ENCODE results near the gene RAD23A.
A peak's percentile ranks its signal among the peaks of the same experiment; 100 is the strongest.
"Not testable (repeated sequence)": the region's sequence is repeated elsewhere in the genome, so short reads cannot be mapped to it uniquely, and the experiment has no call there.

Gene RAD23A

DNA sequence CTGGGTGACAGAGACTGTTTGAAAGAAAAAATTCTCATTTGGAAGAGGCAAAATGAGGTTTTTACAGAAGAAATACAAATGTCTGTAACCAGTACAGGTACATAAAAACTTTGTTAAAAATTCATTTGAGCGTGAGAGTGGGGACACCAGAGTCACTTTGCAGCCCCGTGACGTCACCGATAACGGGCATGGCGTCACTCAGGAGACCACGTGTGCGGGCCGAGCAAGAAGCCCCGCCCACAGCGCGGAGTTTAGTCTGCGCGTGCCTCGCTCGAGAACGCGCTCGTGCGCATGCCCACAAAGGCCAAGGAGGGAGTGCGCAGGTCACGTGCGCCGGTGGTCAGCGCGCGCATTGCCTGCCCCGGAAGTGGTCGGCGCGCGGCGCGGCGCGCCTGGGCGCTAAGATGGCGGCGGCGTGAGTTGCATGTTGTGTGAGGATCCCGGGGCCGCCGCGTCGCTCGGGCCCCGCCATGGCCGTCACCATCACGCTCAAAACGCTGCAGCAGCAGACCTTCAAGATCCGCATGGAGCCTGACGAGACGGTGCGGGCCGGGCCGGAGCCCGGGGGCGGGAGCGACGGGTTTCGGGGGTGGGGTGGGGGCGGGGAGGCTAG, at the start of gene RAD23A:
RAD23A (plus strand) TSS at position 384 of the 613 bp plus-strand sequence; CDS start at position 471, 87 bp downstream.
- DNase-seq = peak; percentile 97

DNA sequence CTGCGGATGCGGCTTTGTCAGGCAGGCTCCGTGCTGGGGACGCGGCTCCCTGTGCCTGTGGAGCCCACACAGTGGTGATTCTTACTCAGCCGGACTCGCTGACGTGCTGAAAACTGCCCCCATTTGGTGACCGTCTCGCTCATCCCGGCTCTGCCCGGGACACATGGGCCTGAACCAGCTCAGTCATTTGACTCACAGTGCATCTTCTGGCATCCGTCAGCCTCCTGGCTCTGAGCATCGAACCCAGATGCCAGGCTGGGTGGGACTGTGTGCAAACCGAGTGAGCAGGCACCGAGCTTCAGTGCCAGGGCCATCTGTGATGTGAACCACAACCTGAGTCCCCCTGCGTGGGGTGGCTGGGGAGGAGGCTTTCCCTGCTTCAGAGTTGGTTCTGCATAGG, 49.2 kb upstream of the RAD23A start:
- no peak for DNase-seq

DNA sequence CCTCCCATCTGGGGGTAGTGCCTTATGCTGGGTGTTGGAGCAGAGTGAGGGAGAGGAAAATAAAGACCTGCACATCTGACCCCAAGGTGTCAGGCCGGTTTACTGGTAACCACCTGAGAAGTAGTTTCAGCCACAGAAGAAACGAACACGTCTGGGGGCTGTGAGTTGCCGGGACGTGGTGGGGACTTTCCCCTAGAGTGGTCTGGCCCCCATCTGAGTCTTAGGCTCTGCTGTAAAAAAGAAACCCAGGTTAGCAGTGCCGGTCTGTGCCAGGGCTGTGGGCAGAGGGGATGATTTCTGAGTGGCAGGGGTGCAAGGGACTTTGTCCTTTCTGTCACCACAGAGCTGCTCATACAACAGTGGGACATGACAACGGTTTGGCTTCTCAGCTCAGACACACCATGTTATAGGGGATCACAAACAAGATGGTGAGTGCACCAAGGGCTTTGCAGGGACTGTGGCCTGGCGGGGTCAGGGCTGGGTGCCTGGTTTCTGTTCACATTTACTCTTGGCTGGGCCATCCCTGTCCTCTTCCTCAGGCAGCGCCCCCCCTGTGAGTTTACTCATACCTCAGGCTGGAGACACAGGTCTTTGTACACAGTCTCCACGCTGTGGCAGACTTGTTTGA, 45.7 kb upstream of the RAD23A start:
- DNase-seq = no peak

DNA sequence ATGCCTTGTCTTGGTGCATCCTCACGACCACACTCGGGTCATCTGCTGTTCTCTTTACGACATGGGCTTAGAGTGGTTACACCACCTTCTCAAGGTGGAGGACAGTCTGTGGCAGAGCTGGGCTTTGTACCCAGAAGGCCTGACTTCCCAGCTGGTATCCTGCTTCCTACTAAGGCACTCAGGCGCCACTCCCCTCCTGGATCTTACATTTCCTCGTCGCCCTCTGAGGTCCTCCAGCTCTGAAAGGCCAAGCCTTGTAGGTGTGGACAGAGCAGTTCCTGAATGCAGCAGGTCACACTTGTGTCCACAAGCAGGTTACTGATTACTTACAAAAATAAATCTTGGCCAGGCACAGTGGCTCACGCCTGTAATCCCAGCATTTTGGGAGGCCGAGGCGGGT, 38.5 kb upstream of the RAD23A start:
- DNase-seq = no peak

DNA sequence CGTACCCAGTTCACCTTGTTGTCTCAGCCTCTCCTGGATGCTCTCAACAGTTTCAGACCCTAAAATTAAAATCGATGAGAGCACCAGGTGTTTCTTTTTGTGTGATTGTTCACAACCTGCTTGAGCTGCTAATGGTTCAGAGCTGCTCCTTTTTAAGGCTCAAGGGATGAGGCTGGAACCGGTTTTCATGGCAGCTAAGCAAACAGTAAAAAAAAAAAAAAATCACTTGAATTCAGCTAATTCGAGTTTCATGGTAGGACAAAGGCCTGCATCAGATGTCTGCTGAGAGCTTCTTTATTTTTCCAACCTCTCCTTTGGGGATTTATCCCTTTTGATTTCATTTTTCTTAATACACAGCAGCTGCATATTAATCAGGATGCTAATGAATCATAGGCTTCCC, 33.1 kb upstream of the RAD23A start:
- peak; percentile 96 for DNase-seq

DNA sequence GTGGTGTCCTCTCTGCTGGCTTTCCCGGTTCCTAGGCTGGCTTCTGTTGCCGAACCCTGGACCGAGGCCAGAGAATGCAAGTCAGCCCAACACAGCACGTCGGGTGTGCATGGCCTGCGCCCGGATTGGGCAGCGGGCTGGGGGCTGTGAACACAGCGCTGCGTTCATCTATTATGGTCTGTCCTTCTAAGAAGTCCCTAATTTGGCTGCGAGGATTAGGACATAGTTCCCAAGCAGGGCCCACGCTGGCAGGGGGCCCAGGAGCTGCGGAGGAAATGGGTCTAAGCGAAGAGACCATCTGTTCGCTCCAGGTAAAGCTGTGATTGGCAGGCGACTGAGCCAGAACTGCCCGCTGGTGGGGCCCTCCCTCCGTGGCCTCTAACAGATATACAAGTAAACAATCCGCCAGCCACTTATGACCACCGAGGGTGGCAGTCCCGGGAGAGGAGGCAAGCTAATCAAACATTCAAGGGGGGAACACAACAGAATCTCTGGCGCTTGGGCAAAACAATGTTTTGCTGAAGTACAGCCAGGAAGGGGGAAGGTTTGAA, 32.6 kb upstream of the RAD23A start:
- DNase-seq = peak; percentile 99

DNA sequence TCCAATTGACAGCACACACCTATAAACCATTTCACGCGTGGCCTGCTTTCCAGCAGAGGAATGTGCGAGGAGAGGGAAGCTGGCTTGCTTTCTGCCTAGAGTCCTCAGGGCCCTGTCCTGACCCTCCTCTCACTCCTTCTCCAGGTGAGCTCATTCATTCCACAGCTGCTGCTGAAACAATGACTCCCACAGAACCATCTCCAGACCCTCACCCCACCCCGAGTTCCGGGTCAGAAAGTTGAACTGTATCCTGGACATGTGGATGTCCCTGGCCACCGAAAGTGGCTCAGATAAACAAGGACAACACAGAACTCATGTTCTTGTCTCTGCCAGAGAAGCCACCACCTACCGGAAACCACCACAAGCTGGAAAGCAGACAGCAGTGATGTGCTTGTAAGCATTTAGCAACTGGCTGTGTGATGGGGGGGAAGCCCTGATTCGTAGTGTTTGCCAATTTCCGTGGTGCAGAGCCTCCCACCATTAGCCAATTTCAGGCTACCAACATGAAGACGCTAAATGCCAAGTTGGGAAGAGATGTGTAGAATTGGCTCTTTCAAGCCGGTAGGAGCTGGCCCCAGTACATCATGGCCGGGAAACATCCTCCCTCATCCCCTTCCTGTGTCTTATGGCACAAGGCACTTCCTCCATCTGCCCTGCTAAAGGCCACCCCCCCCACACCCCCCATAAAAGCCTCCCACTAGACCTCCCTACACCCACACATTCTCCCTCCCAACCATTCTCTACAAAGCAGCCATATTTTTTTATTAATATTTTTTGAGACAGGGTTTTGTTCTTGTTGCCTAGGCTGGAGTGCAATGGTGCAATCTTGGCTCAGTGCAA, 31.6 kb upstream of the RAD23A start:
- peak; percentile 52 for DNase-seq

DNA sequence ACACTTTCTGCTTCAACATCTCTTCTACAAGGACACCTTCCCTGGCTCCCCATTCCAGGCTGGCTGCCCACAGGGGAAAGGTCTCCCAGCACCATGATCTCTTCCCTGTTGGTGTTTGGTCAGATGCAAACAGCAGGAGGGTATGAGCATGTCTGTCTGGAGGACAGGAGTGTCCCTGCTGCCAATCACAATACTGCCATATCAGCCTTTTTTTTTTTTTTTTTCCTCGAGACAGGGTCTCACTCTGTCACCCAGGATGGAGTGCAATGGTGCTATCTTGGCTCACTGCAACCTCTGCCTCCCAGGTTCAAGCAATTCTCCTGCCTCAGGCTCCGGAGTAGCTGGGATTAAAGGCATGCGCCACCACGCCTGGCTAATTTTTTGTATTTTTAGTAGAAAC, 29.8 kb upstream of the RAD23A start:
- DNase-seq = not testable (repeated sequence)

DNA sequence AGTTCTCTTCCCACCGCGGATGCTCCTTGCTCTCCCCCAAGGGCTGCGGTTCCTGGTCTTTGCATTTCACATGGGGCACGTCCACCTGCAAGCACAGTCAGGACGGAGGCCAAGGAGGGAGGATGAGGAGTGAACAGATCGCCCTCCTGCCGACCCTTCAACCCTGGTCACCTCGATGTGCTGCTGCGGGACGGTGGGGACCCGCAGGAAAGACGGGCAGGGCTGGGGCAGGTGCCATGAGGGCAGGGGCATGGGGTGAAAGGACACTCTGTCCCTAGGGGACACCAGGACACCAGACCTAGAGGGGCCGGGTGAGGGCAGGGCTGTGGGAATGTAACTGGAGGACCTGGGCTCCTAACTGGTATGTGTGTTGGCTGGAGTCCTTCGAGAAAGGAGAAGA, 27.4 kb upstream of the RAD23A start:
- no peak for DNase-seq

DNA sequence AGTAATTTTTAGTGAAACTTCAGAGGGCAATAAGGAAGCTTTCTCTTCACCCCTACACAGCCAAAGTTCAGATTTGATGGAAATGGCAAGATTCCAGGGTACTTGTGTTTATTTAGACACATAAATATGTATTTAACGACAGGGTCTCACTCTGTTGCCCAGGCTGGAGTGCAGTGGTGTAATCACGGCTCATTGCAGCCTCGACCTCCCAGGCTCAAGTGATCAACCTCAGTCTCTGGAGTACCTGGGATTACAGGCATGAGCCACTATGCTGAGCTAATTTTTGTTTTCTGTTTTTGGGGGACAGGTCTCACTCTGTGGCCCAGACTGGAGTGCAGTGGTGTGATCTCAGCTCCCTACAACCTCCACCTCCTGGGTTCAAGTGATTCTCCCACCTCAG, 24.6 kb upstream of the RAD23A start:
- DNase-seq = no peak

DNA sequence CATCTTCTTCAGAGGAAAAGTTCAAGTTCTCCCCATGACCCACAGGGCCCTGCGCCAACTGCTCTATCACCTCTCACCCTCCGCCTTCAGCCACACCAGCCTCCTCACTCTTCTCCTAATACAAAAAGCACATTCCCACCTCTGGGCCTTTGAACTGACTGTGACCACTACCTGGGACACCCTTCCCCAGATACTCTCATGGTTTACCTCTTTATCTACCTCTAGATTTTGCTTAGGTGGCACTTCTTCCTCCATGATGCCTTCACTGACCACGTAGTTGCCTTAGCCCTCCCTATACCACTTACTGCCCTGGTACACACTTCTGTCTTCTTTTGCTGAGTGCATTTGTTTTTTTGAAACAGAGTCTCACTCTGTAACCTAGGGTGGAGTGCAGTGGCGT, 22.7 kb upstream of the RAD23A start:
- no peak for DNase-seq

DNA sequence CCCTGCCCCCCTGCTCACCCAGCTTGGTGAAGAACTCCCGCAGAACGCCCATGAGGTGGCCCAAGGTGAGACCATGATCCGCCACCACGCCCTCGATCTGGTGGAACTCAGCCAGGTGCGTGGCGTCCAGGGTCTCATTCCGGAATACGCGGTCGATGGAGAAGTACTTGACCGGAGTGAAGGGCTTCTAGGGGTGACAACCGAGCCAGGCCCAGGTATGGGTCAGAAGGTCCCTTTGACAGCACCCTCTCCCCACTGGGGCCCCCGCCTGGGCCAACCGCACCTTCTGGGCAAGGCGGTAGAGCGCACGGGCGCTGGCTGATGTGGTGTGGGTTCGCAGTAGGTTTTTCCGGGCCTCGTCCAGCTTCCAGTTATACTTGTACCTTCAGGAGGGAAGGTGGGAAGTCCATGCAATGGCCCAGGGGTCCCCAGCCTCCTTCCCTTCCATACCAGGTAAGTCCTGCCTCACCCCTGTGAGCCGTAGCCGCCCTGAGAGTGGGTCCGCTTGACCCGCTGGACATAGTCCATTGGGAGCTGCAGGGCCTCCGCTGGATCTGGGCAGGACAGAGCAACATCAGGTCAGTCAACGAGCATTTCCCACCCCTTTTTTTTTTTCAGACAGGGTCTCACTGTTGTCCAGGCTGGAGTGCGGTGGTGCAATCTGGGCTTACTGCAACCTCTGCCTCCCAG, 20.9 kb upstream of the RAD23A start:
- DNase-seq = no peak

DNA sequence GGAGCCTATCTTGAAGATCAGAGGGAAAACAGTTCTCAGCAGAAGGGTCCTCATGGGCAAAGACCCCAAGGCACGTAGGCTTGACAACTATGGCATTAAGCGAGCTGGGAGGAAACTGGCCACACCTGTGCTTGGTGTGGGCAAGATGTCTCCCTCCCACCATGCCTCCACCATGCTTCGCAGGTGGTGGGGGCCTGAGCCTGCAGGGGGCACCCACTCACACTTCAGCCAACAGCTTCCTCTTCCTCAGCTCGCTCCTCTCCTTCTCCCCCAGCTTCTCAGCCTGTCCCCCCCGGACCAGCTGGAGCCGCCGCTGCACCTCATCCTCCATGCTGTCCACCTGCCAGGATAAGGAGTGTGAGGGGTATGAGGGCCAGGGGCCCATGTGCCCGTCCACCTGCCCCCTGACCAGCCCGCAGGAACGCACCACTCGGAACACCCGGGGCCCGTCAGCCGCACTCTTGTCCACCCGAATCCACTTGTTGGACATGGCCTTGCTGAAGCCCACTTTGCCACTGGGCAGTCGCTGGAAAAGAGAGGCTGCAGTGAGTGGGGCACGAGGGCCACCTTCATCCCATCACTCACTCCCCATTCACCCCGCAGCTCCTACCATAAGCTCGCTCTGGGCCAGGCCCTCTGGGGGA, 15.5 kb upstream of the RAD23A start:
- DNase-seq = no peak

DNA sequence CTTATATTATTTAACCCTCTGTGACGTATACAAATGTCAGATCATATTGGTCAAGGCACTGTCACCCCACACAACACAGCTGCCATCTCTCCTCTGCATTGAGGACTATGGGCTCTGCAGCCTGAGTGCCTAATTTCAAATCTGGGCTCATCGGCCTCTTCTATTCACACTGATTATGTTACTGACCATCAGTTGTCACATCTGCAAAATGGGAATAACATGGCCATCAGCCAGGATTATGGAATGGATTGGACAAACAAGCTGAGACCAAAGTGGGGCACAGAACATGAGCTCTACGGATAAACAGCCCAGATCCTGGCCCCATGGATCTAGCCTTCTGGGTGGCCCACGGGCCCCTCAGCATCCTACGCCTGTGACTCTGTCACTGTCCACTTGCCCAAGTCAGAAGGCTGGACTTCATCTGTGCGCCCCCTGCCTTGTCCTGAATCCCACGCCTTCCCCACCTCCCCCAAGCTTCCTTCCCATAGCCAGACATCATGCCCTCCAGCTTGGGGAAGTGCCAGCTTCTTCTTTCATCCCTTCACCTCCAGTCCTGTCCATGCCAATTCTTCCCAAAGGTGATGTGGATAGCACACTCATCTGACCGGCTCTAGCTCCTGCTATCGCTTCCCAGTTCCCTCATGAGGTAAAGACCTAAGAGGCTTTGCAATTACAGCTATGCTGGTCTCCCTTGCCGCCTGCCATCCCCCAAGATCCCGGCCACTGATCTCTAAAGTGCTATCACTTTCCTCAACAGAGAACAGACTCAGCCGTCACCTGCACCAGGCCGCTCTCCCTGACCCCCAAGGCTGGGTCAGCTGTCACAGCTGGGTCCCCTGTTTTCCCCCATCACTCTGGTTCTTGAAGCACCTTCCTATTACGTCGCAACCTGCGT, 13.0 kb upstream of the RAD23A start:
- no peak for DNase-seq

DNA sequence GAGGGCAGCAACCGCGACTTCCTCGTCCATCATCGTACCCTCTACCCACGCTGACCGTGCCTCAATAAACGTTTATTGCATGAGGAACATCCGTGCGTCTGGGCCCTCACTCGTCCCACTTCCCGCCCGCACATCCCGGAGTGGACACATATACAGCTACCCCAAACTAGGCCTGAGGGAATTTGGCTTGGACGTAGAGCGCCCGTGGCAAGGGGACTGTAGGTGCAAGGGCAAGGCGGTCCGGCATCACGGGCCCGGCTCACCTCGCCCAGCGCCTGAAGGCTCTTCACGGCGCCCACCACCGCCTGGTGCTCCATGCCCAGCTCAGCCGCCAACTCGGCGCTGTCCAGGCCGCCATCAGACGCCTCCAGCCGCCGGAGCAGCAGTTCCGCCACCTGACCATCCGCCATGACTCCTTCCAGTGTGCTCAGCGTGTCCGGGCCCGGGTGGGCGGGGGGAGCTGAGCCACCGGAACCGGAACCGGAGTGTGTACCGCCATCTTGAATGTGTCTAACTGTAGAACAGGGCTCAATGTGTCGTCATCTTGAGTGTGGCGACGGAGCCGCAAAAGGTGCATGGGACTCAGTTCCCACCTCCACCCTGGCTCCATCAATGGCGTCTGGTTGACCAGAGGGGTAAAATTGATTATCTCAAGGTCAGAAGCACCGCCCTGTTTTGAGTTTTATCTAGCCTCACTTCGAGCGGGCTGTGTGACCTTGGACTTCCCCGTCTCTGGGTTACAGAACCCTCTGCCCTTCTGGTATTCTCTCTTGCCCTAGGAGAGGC, 12.2 kb upstream of the RAD23A start, which contains the start of gene FARSA:
FARSA (minus strand) TSS at position 425 of the 786 bp plus-strand sequence; CDS start at position 410, 15 bp downstream.
- peak; percentile 86 for DNase-seq

DNA sequence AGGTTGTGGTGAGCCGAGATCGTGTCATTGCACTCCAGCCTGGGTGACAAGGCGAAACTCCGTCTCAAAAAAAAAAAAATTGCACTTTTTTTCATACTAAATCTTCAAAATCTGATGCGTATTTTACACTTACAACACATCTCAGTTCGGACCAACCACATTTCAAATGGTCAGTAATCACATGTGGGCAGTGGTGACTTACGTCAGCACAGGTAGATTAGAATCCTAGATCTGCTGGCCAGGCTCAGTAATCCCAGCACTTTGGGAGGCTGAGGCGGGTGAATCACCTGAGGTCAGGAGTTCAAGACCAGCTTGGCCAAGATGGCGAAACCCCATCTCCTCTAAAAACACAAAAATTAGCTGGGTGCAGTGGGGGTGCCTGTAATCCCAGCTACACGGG, 10.6 kb upstream of the RAD23A start:
- no peak for DNase-seq

DNA sequence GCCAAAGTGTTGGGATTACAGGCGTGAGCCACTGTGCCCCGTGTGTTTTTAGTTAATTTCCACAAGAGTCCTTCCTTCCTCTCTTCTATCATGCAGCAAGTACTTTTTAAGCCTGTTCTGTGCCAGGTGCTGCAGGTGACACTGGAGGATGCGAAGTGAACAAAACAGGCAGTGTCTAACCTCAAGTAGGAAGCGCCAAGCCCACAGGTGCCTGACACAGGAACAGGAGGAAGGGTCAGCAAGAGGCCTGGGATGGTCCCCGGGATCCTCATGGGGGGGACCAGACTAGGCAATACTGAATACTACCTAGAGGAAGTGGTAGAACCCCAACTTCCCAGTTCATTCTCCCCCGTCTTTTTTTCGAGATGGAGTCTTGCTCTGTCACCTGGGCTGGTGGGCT, 9.1 kb upstream of the RAD23A start:
- no peak for DNase-seq

DNA sequence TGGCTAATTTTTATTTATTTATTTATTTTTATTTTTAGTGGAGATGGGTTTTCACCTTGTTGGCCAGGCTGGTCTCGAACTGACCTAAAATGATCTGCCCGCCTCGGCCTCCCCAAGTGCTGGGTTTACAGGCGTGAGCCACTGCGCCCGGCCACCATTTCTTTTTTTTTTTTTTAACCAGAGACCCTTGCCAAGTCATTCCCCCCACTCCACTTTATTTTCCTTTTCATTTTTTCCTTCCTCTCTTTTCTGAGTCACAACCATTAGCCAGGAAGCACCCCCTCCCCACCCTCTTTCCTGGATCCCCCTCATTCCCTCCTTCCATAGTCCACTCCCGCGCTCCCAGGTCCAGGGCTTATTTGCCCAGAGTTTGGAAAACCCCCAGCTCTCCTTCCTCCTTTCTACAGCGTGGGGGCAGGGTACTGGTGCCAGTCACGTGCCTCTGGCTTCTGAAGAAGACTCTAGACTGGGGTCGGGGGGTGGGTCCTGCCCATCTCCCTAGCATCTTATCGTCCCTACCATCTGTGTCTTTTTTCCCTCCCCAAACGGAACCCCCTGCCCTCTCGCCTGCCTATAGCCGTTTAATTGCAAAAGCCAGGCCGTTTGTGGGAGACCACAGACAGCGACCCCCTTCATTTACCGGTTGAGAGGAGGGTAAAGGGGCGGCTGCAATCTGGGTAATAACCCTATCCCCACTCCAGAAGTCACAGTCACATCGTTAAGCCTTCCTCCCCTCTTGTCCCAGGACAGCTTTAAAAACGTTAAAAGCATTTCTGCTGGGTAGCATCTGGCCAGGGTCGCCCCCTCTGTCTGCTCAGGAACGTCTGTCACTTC, 8.4 kb upstream of the RAD23A start:
- peak; percentile 82 for DNase-seq

DNA sequence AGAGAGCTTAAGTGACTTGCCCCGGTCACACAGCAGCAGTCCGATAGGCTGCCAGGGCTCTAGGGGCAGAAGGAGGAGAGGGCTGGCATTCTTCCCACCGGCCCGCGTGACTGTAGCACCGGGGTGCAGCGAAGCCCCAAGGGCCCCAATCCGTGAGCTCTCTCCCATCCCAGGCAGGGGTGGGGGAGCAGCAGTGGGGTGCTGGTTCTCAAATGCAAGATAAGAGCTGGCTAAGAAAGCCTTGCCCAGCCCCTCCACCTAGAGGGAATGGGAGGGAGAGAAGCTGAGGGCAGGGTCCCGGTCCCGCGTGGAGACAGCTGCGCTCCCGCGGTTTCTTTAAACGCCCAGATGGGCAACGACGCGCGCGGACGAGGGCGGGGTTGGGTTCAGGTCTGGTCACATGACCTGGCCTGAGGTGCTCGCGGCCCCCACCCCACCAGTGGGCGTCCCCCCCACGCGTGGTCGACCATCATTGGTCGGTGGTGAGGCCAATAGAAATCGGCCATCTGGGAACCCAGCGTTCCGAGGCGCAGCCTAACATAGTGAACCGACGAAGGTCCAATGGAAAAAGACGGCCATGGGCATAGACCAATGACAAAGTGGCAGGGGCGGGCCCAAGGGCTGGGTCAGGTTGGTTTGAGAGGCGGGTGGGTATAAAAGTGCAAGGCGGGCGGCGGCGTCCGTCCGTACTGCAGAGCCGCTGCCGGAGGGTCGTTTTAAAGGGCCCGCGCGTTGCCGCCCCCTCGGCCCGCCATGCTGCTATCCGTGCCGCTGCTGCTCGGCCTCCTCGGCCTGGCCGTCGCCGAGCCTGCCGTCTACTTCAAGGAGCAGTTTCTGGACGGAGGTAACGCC, 7.5 kb upstream of the RAD23A start, which contains the start of gene CALR:
CALR (plus strand) TSS at position 683 of the 852 bp plus-strand sequence; CDS start at position 754, 71 bp downstream.
- peak; percentile 100 for DNase-seq

Data from NCI-H1092 (cell line).